GM21528 (cell line): ENCODE measurements around the gene FHL3.
A peak's percentile ranks its signal among the peaks of the same experiment; 100 is the strongest.

Experiments used
- ATAC-seq: cut with Tn5 transposase; IDR thresholded peaks from one replicate; pipeline ENCODE4 v1.9.1; 2021; ENCODE audit warnings: mild to moderate bottlenecking, moderate library complexity; ENCODE audit not compliant: unreplicated experiment, low FRiP score

Gene FHL3

GRCh38 chr1:38014724-38015424, 9.6 kb upstream of the FHL3 start:
- no peak for ATAC-seq

- no peak for ATAC-seq
Observed at GRCh38 chr1:38014171-38014570, 8.9 kb upstream of the FHL3 start.

- no peak for ATAC-seq
Observed at GRCh38 chr1:38013227-38013622, 7.9 kb upstream of the FHL3 start.

GRCh38 chr1:38012363-38013226, 7.3 kb upstream of the FHL3 start, which contains the start of gene UTP11:
TSS of gene UTP11 (plus strand) at chr1:38012734. CDS start at chr1:38012803, 69 bp downstream.
- ATAC-seq, result peak; percentile 90

GRCh38 chr1:38009841-38010180, 4.5 kb upstream of the FHL3 start:
- ATAC-seq, result no peak

GRCh38 chr1:38009088-38009840, 4.0 kb upstream of the FHL3 start:
- no peak for ATAC-seq

GRCh38 chr1:38006008-38006828, 904 bp upstream of the FHL3 start:
- no peak for ATAC-seq

GRCh38 chr1:38004284-38005108, 818 bp downstream of the FHL3 start:
- ATAC-seq, result no peak

- no peak for ATAC-seq
Observed at GRCh38 chr1:38003261-38004250, 1.8 kb downstream of the FHL3 start.

GRCh38 chr1:38000529-38001455, 4.5 kb downstream of the FHL3 start:
- no peak for ATAC-seq

- ATAC-seq, result no peak
Observed at GRCh38 chr1:38000233-38000528, 5.1 kb downstream of the FHL3 start.

GRCh38 chr1:37999430-38000232, 5.7 kb downstream of the FHL3 start:
- no peak for ATAC-seq

- no peak for ATAC-seq
Observed at GRCh38 chr1:37998913-37999429, 6.3 kb downstream of the FHL3 start.

GRCh38 chr1:37998089-37998808, 7.1 kb downstream of the FHL3 start:
- no peak for ATAC-seq

- no peak for ATAC-seq
Observed at GRCh38 chr1:37997256-37998088, 7.8 kb downstream of the FHL3 start.
